HUES6 (cell line): ENCODE data around the gene NOL4L.

Source experiments
- H3K27ac ChIP-seq: 2 replicates; pipeline ENCODE4 v1.7.0; 2013; ENCODE audit warnings: low read depth, mild to moderate bottlenecking, low read length, inconsistent platforms
- H3K27me3 ChIP-seq: 2 replicates; pipeline ENCODE4 v1.6.1; 2013; ENCODE audit warnings: low read length; ENCODE audit not compliant: control insufficient read depth, insufficient read depth
- H3K36me3 ChIP-seq: 2 replicates; pipeline ENCODE4 v1.6.1; 2013; ENCODE audit warnings: low read length; ENCODE audit not compliant: control insufficient read depth, insufficient read depth
- H3K4me1 ChIP-seq: 2 replicates; pipeline ENCODE4 v1.6.1; 2013; ENCODE audit warnings: low read length; ENCODE audit not compliant: control insufficient read depth, insufficient read depth
- H3K4me3 ChIP-seq: 2 replicates; pipeline ENCODE4 v1.5.1; 2013; ENCODE audit warnings: low read depth, low read length
- H3K9ac ChIP-seq: one replicate; pipeline ENCODE4 v1.6.1; 2013; ENCODE audit warnings: mild to moderate bottlenecking, low read length
- H3K9me3 ChIP-seq: 2 replicates; pipeline ENCODE4 v1.6.1; 2013; ENCODE audit warnings: low read depth, low read length; ENCODE audit not compliant: control insufficient read depth, insufficient read depth

NOL4L gene

GRCh38 chr20:32484958-32485769 is 100.0 kb downstream of the NOL4L start:
- H3K9ac ChIP-seq = peak overlapping the region; percentile 64
- H3K9me3 ChIP-seq = 0 out of 2 replicates have a peak, but pooled peaks cover 6% of the 10 kb centered on the region
- H3K27me3 ChIP-seq = peaks cover 4% of the 10 kb centered on the region; the same call in 1 of the 2 replicates
- peaks cover 26% of the 10 kb centered on the region for H3K4me1 ChIP-seq
- peak overlapping the region; percentile 79; the same call in 1 of the 2 replicates for H3K27ac ChIP-seq
- H3K4me3 ChIP-seq = peak overlapping the region; percentile 77
- H3K36me3 ChIP-seq = no peaks in the 10 kb centered on the region

GRCh38 chr20:32484225-32484957 is 100.7 kb downstream of the NOL4L start:
- Histone ChIP-seq H3K9me3 (0 out of 2 replicates have a peak, but pooled peaks cover 6% of the 10 kb centered on the region), H3K27me3 (peaks cover 4% of the 10 kb centered on the region; the same call in 1 of the 2 replicates), H3K36me3 (no peaks in the 10 kb centered on the region), H3K4me1 (peaks cover 34% of the 10 kb centered on the region), H3K9ac (peak overlapping the region; percentile 70), H3K27ac (peak overlapping the region; percentile 79; the same call in 1 of the 2 replicates), H3K4me3 (peak overlapping the region; percentile 77)

- H3K9ac ChIP-seq = peak overlapping the region; percentile 70
- H3K4me3 ChIP-seq = peak overlapping the region; percentile 77
- peaks cover 4% of the 10 kb centered on the region; the same call in 1 of the 2 replicates for H3K27me3 ChIP-seq
- peak overlapping the region; percentile 79; the same call in 1 of the 2 replicates for H3K27ac ChIP-seq
- H3K9me3 ChIP-seq = 0 out of 2 replicates have a peak, but pooled peaks cover 6% of the 10 kb centered on the region
- no peaks in the 10 kb centered on the region for H3K36me3 ChIP-seq
- peaks cover 39% of the 10 kb centered on the region for H3K4me1 ChIP-seq
These were observed 101.5 kb downstream of the NOL4L start for GRCh38 chr20:32483351-32484224.

GRCh38 chr20:32482442-32483261 is 102.5 kb downstream of the NOL4L start:
- H3K4me1 ChIP-seq = peaks cover 42% of the 10 kb centered on the region
- peak overlapping the region; percentile 57 for H3K9ac ChIP-seq
- no peaks in the 10 kb centered on the region for H3K36me3 ChIP-seq
- H3K27me3 ChIP-seq = peaks cover 4% of the 10 kb centered on the region; the same call in 1 of the 2 replicates
- peak overlapping the region; percentile 89 for H3K4me3 ChIP-seq
- no peaks in the 10 kb centered on the region for H3K9me3 ChIP-seq
- H3K27ac ChIP-seq = peak overlapping the region; percentile 37; the same call in 1 of the 2 replicates

- Histone ChIP-seq H3K9ac (peak overlapping the region; percentile 57), H3K36me3 (no peaks in the 10 kb centered on the region), H3K27me3 (peaks cover 4% of the 10 kb centered on the region; the same call in 1 of the 2 replicates), H3K9me3 (no peaks in the 10 kb centered on the region), H3K27ac (peak overlapping the region; percentile 37; the same call in 1 of the 2 replicates), H3K4me3 (peak overlapping the region; percentile 89), H3K4me1 (peaks cover 48% of the 10 kb centered on the region)
These were observed 103.0 kb downstream of the NOL4L start for GRCh38 chr20:32482143-32482441.

- Histone ChIP-seq H3K9ac (peak overlapping the region; percentile 44), H3K9me3 (no peaks in the 10 kb centered on the region), H3K4me3 (peak overlapping the region; percentile 89), H3K27ac (no peak overlapping the region), H3K4me1 (peaks cover 53% of the 10 kb centered on the region), H3K36me3 (no peaks in the 10 kb centered on the region), H3K27me3 (peaks cover 4% of the 10 kb centered on the region; the same call in 1 of the 2 replicates)
These were observed 103.6 kb downstream of the NOL4L start for GRCh38 chr20:32481311-32482142.

GRCh38 chr20:32480371-32481241 is 104.5 kb downstream of the NOL4L start:
- H3K4me3 ChIP-seq = peak overlapping the region; percentile 8; the same call in 1 of the 2 replicates
- H3K4me1 ChIP-seq = peaks cover 55% of the 10 kb centered on the region

GRCh38 chr20:32479697-32480171 is 105.4 kb downstream of the NOL4L start:
- no peak overlapping the region for H3K4me3 ChIP-seq
- no peaks in the 10 kb centered on the region for H3K36me3 ChIP-seq
- H3K9ac ChIP-seq = no peak overlapping the region
- H3K4me1 ChIP-seq = peaks cover 60% of the 10 kb centered on the region
- no peak overlapping the region for H3K27ac ChIP-seq
- H3K9me3 ChIP-seq = no peaks in the 10 kb centered on the region
- no peaks in the 10 kb centered on the region for H3K27me3 ChIP-seq

More at GRCh38 chr20:32480371-32481241, 104.5 kb downstream of the NOL4L start:
- Histone ChIP-seq H3K27me3 (no peaks in the 10 kb centered on the region), H3K9me3 (no peaks in the 10 kb centered on the region), H3K9ac (peak overlapping the region; percentile 23), H3K36me3 (no peaks in the 10 kb centered on the region), H3K27ac (no peak overlapping the region)

GRCh38 chr20:32479012-32479411 is 106.1 kb downstream of the NOL4L start:
- Histone ChIP-seq H3K36me3 (peaks cover 5% of the 10 kb centered on the region), H3K4me3 (no peak overlapping the region), H3K27me3 (no peaks in the 10 kb centered on the region), H3K9me3 (no peaks in the 10 kb centered on the region), H3K4me1 (peaks cover 67% of the 10 kb centered on the region), H3K9ac (no peak overlapping the region), H3K27ac (no peak overlapping the region)
